Measurements from ENCODE around the gene TPM4. TPM values are rescaled to one million over a fixed set of nuclear protein-coding genes. Genes with fewer than 3 reads are reported as not detected.

The TPM4 gene
- polyA plus RNA-seq, 4 donors: 135 to 238 (median 159) TPM

DNA sequence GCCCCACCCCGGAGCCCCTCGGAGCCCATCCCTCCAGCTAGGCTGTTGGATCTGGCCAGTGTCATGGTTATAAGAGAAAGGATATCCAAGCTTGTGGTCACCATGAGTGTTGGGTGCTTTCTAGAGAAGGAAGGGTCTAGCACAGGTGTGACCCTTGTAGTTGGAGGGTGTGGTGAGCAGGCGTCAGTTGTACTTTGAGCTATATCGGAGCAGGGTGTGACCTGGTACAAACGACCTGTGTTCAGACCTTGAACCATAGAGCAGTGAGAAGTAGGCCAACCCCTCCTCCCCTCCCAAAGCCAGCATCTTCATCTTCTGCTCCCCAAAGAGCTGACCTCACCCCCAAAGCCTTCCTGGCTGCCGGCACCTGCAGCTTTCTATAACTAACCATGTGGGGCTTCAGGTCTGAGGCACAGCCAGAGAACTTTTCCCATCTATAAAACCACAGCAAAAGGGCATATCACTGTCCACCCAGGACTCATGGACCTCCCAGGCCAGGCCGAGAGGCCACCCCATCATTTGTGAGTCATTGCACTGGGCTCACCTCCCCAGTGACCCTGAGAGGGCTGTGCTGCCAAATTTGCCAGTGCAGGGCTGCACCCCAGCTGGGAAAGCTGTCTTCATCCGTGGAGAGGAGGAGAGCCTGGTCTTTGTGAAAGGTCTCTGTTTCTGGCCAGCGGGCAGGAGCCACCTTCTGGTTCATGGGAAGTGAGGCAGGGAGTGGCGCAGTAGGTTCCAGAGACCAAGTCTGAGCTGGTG is 49.6 kb downstream of the TPM4 start:
- H3K36me3 ChIP-seq (ENCODE audit: control insufficient read depth in 3 of 3, insufficient read depth in 2 of 3, low read depth in 1 of 3, low read length in 3 of 3): peaks cover 19 to 98% (median 48%) of the 10 kb centered on the region in 3 donors
- peak overlapping the region; percentile 25 to 73 (median 72) for H3K27ac ChIP-seq (ENCODE audit: low read depth in 1 of 3, low read length in 2 of 3)
- H3K9me3 ChIP-seq (ENCODE audit: control insufficient read depth in 2 of 2, insufficient read depth in 1 of 2, low read depth in 1 of 2, low read length in 1 of 2): no peaks in the 10 kb centered on the region
- H3K4me1 ChIP-seq (ENCODE audit: control insufficient read depth in 3 of 3, insufficient read depth in 2 of 3, low read depth in 1 of 3, low read length in 2 of 3): peaks cover 0 to 17% (median 2%) of the 10 kb centered on the region in 3 donors
- peak; percentile 56 to 87 for DNase-seq
- H3K4me3 ChIP-seq (ENCODE audit: low read depth in 1 of 3, low read length in 3 of 3): no peak overlapping the region
- no peaks in the 10 kb centered on the region for H3K27me3 ChIP-seq (ENCODE audit: control insufficient read depth in 3 of 3, insufficient read depth in 3 of 3, low read length in 3 of 3)
- 57 to 67% (median 61%) methylated on average over 10 of the region's 10 CpGs for WGBS, 3 donors
- FAIRE-seq: no peak

GRCh38 chr19:16127080-16127479 is 50.8 kb downstream of the TPM4 start:
- no peak overlapping the region for H3K4me3 ChIP-seq (ENCODE audit: low read depth in 1 of 3, low read length in 3 of 3)
- no peaks in the 10 kb centered on the region for H3K27me3 ChIP-seq (ENCODE audit: control insufficient read depth in 3 of 3, insufficient read depth in 3 of 3, low read length in 3 of 3)
- H3K27ac ChIP-seq (ENCODE audit: low read depth in 1 of 3, low read length in 2 of 3): no peak overlapping the region
- H3K36me3 ChIP-seq (ENCODE audit: control insufficient read depth in 3 of 3, insufficient read depth in 2 of 3, low read depth in 1 of 3, low read length in 3 of 3): peaks cover 19 to 96% (median 38%) of the 10 kb centered on the region in 3 donors
- DNase-seq (no peak), FAIRE-seq (no peak)
- H3K4me1 ChIP-seq (ENCODE audit: control insufficient read depth in 3 of 3, insufficient read depth in 2 of 3, low read depth in 1 of 3, low read length in 2 of 3): peaks cover 0 to 17% (median 2%) of the 10 kb centered on the region in 3 donors
- WGBS, 3 donors: 81 to 95% (median 87%) methylated on average over 10 to 11 of the region's 11 CpGs
- no peaks in the 10 kb centered on the region for H3K9me3 ChIP-seq (ENCODE audit: control insufficient read depth in 2 of 2, insufficient read depth in 1 of 2, low read depth in 1 of 2, low read length in 1 of 2)

- H3K27ac ChIP-seq (ENCODE audit: low read depth in 1 of 3, low read length in 2 of 3): no peak overlapping the region
- H3K9me3 ChIP-seq (ENCODE audit: control insufficient read depth in 2 of 2, insufficient read depth in 1 of 2, low read depth in 1 of 2, low read length in 1 of 2): no peaks in the 10 kb centered on the region
- H3K27me3 ChIP-seq (ENCODE audit: control insufficient read depth in 3 of 3, insufficient read depth in 3 of 3, low read length in 3 of 3): no peaks in the 10 kb centered on the region
- H3K4me3 ChIP-seq (ENCODE audit: low read depth in 1 of 3, low read length in 3 of 3): no peak overlapping the region
- FAIRE-seq: no peak
- no peak for DNase-seq
- H3K4me1 ChIP-seq (ENCODE audit: control insufficient read depth in 3 of 3, insufficient read depth in 2 of 3, low read depth in 1 of 3, low read length in 2 of 3): peaks cover 0 to 17% (median 2%) of the 10 kb centered on the region in 3 donors
- WGBS, 3 donors: 95% methylated on average over 21 of the region's 21 CpGs
- H3K36me3 ChIP-seq (ENCODE audit: control insufficient read depth in 3 of 3, insufficient read depth in 2 of 3, low read depth in 1 of 3, low read length in 3 of 3): peaks cover 21 to 96% (median 39%) of the 10 kb centered on the region in 3 donors
Measured at GRCh38 chr19:16127776-16128371, 51.6 kb downstream of the TPM4 start.

- H3K27ac ChIP-seq (ENCODE audit: low read depth in 1 of 3, low read length in 2 of 3): no peak overlapping the region
- H3K4me3 ChIP-seq (ENCODE audit: low read depth in 1 of 3, low read length in 3 of 3): no peak overlapping the region
- H3K4me1 ChIP-seq (ENCODE audit: control insufficient read depth in 3 of 3, insufficient read depth in 2 of 3, low read depth in 1 of 3, low read length in 2 of 3): no peaks in the 10 kb centered on the region
- no peaks in the 10 kb centered on the region for H3K27me3 ChIP-seq (ENCODE audit: control insufficient read depth in 3 of 3, insufficient read depth in 3 of 3, low read length in 3 of 3)
- H3K9me3 ChIP-seq (ENCODE audit: control insufficient read depth in 2 of 2, insufficient read depth in 1 of 2, low read depth in 1 of 2, low read length in 1 of 2): no peaks in the 10 kb centered on the region
- DNase-seq (no peak), FAIRE-seq (no peak)
- 96 to 100% (median 99%) methylated on average over 3 of the region's 3 CpGs for WGBS, 3 donors
- peaks cover 16 to 76% (median 40%) of the 10 kb centered on the region in 3 donors for H3K36me3 ChIP-seq (ENCODE audit: control insufficient read depth in 3 of 3, insufficient read depth in 2 of 3, low read depth in 1 of 3, low read length in 3 of 3)
Measured at GRCh38 chr19:16131648-16132047, 55.4 kb downstream of the TPM4 start.

DNA sequence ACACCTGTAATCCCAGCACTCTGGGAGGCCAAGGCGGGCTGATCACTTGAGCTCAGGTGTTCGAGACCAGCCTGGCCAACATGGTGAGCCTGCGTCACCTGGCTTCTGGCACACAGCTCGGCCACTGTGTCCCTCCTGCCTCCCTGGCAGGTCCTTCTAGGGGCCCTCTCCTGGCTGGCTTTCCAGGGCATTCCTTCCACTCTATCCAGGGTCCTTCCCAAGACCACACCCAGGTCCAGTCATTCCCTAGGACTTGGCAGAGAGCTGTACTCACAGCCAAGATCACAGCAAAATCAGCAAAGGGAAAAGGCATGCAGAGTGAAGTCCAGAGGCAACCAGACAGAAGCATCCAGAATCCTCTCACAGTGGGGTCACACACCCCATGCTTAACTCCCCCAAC is 57.5 kb downstream of the TPM4 start:
- no peak for DNase-seq
- Histone ChIP-seq H3K36me3 (ENCODE audit: control insufficient read depth in 3 of 3, insufficient read depth in 2 of 3, low read depth in 1 of 3, low read length in 3 of 3) (peaks cover 7 to 54% (median 25%) of the 10 kb centered on the region in 3 donors), H3K9me3 (ENCODE audit: control insufficient read depth in 2 of 2, insufficient read depth in 1 of 2, low read depth in 1 of 2, low read length in 1 of 2) (no peaks in the 10 kb centered on the region), H3K4me3 (ENCODE audit: low read depth in 1 of 3, low read length in 3 of 3) (no peak overlapping the region), H3K27ac (ENCODE audit: low read depth in 1 of 3, low read length in 2 of 3) (peak overlapping the region in 1 of 3 donors; percentile 25), H3K4me1 (ENCODE audit: control insufficient read depth in 3 of 3, insufficient read depth in 2 of 3, low read depth in 1 of 3, low read length in 2 of 3) (no peaks in the 10 kb centered on the region), H3K27me3 (ENCODE audit: control insufficient read depth in 3 of 3, insufficient read depth in 3 of 3, low read length in 3 of 3) (no peaks in the 10 kb centered on the region)
- WGBS, 3 donors: 92 to 94% (median 94%) methylated on average over 4 of the region's 4 CpGs
- no peak for FAIRE-seq

DNA sequence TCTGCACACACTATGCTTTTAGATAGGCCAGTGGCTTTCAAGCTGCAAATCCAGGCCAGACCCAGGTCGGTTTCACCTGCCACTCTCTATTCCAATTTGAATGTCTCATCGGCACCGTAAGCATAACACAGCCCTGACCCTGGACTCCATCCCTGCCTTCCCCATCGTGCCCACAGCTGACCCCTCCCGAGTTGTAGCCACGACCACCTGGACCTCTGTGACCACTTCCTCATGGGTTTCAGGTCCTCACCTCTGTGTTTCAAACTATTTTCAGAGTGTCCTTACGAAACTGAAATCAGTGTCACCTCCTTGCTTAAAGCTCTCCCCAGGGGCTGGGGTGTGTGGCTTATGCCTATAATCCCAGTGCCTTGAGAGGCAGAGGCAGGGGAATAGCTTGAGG is 58.2 kb downstream of the TPM4 start:
- no peaks in the 10 kb centered on the region for H3K27me3 ChIP-seq (ENCODE audit: control insufficient read depth in 3 of 3, insufficient read depth in 3 of 3, low read length in 3 of 3)
- no peaks in the 10 kb centered on the region for H3K9me3 ChIP-seq (ENCODE audit: control insufficient read depth in 2 of 2, insufficient read depth in 1 of 2, low read depth in 1 of 2, low read length in 1 of 2)
- FAIRE-seq (no peak), DNase-seq (no peak)
- no peak overlapping the region for H3K4me3 ChIP-seq (ENCODE audit: low read depth in 1 of 3, low read length in 3 of 3)
- no peaks in the 10 kb centered on the region for H3K4me1 ChIP-seq (ENCODE audit: control insufficient read depth in 3 of 3, insufficient read depth in 2 of 3, low read depth in 1 of 3, low read length in 2 of 3)
- H3K27ac ChIP-seq (ENCODE audit: low read depth in 1 of 3, low read length in 2 of 3): peak overlapping the region in 1 of 3 donors; percentile 25
- WGBS, 3 donors: 69 to 74% (median 71%) methylated on average over 7 of the region's 7 CpGs
- peaks cover 7 to 47% (median 20%) of the 10 kb centered on the region in 3 donors for H3K36me3 ChIP-seq (ENCODE audit: control insufficient read depth in 3 of 3, insufficient read depth in 2 of 3, low read depth in 1 of 3, low read length in 3 of 3)

DNA sequence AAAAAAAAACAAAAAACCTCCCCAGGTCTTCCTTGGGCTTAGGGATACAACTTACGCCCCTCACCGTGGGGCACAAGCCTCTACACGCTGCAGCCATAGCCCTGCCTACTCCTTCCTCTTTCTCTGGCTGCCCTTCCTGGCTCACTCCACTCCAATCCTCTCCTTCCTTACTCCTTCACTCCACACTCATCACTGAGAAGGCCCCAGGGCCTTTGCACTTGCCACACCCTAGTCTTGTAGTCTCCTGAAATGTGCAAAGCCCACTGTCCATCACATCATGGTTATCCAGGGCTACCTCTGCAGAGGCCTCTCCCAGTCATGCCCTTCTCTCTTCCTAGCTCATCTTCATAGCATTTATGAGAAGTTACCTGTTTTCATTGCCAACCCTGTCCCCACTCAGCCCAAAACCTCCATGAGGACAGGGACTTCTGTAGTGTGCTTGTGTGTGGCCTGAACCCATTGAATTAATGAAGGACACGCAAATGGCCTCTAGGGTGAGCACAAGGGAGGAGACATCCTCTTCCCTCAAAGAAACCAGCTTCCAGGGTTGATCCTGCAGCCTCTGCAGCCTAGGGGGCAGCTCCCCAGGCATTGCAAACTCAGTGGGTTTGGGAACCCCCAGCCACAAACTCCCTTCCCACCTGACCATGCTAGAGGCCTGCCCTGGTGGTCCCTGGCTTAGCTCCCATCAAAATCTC is 59.3 kb downstream of the TPM4 start:
- FAIRE-seq: no peak
- no peak overlapping the region for H3K4me3 ChIP-seq (ENCODE audit: low read depth in 1 of 3, low read length in 3 of 3)
- WGBS, 3 donors: 89 to 96% (median 94%) methylated on average over 4 of the region's 4 CpGs
- no peak for DNase-seq
- no peaks in the 10 kb centered on the region for H3K9me3 ChIP-seq (ENCODE audit: control insufficient read depth in 2 of 2, insufficient read depth in 1 of 2, low read depth in 1 of 2, low read length in 1 of 2)
- H3K36me3 ChIP-seq (ENCODE audit: control insufficient read depth in 3 of 3, insufficient read depth in 2 of 3, low read depth in 1 of 3, low read length in 3 of 3): peaks cover 7 to 38% (median 12%) of the 10 kb centered on the region in 3 donors
- no peak overlapping the region for H3K27ac ChIP-seq (ENCODE audit: low read depth in 1 of 3, low read length in 2 of 3)
- H3K27me3 ChIP-seq (ENCODE audit: control insufficient read depth in 3 of 3, insufficient read depth in 3 of 3, low read length in 3 of 3): no peaks in the 10 kb centered on the region
- H3K4me1 ChIP-seq (ENCODE audit: control insufficient read depth in 3 of 3, insufficient read depth in 2 of 3, low read depth in 1 of 3, low read length in 2 of 3): no peaks in the 10 kb centered on the region

DNA sequence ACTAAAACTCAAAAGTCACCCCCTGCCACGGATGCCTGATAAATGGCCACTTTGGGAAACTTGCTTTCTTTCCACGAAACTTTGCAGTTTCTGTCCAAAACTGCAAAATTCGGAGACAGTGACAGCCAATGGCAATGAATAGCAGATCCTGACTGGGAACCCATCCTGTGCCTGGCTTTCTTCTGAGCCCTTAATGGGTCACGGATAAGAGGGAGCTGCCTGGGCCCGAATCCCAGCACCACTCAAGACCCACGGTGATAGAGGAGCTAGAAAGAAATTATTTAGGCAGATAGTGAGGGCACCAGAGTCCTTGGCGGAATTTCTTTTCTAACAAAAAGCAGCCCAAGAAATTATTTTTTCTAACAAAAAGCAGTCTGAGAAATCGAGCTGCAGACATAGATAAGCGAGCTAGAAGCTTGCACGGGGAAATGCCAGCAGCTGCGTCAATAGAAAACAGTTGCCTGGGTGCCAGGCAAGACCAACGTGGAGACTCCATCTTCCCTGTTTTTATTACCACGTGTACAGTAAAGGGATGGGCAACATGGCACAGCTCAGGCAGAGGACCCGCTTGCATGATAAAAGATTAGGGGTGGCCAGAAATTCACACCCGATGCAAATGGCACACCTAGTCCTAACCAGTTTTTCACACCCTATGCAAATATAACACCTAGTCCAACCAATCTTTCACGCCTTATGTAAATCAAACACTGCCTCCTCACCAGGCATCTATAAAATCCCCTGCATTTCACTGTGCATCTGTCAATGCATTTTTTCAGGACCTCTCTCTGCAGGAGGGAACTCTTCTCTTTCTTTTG is 60.1 kb downstream of the TPM4 start:
- Histone ChIP-seq H3K4me1 (ENCODE audit: control insufficient read depth in 3 of 3, insufficient read depth in 2 of 3, low read depth in 1 of 3, low read length in 2 of 3) (no peaks in the 10 kb centered on the region), H3K9me3 (ENCODE audit: control insufficient read depth in 2 of 2, insufficient read depth in 1 of 2, low read depth in 1 of 2, low read length in 1 of 2) (no peaks in the 10 kb centered on the region), H3K4me3 (ENCODE audit: low read depth in 1 of 3, low read length in 3 of 3) (no peak overlapping the region), H3K27me3 (ENCODE audit: control insufficient read depth in 3 of 3, insufficient read depth in 3 of 3, low read length in 3 of 3) (no peaks in the 10 kb centered on the region), H3K27ac (ENCODE audit: low read depth in 1 of 3, low read length in 2 of 3) (no peak overlapping the region), H3K36me3 (ENCODE audit: control insufficient read depth in 3 of 3, insufficient read depth in 2 of 3, low read depth in 1 of 3, low read length in 3 of 3) (peaks cover 7 to 33% (median 12%) of the 10 kb centered on the region in 3 donors)
- DNase-seq: peak in 1 of 2 donors; percentile 33
- FAIRE-seq: no peak
- WGBS, 3 donors: 42 to 56% (median 47%) methylated on average over 16 of the region's 16 CpGs

Data from small intestine (tissue), 7 donors.